ENCODE data around the gene MT1E.
"Not testable (repeated sequence)": the region's sequence is repeated elsewhere in the genome, so short reads cannot be mapped to it uniquely, and the experiment has no call there.

The MT1E gene

GRCh38 chr16:56607675-56608042 lies 17.9 kb upstream of the MT1E start:
- no peak for DNase-seq

DNA sequence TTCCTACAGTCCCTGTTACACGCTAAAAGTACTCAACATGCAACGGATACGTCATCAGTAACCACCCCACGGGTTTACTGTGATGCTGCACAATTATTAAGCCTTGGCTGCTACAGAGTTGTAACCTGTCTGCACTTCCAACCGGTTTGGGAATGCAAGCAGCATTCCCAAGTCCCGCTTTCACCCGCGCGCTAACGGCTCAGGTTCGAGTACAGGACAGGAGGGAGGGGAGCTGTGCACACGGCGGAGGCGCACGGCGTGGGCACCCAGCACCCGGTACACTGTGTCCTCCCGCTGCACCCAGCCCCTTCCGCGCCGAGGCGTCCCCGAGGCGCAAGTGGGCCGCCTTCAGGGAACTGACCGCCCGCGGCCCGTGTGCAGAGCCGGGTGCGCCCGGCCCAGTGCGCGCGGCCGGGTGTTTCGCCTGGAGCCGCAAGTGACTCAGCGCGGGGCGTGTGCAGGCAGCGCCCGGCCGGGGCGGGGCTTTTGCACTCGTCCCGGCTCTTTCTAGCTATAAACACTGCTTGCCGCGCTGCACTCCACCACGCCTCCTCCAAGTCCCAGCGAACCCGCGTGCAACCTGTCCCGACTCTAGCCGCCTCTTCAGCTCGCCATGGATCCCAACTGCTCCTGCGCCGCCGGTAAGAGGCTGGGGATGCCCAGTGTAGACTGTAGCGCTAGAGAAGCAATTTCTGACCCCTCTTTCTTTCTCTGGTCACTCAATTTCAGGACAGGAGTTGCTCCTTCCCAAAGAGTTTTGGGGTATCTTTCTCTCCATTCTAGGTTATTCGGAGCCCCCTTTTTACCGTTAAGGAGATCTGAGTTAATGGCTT lies 17.3 kb upstream of the MT1E start, which contains the start of gene MT2A:
MT2A (plus strand) TSS at position 542 of the 833 bp plus-strand sequence; CDS start at position 614, 72 bp downstream.
- DNase-seq = peak; percentile 92

- DNase-seq = no peak
These were observed 16.6 kb upstream of the MT1E start for GRCh38 chr16:56608876-56609462.

DNA sequence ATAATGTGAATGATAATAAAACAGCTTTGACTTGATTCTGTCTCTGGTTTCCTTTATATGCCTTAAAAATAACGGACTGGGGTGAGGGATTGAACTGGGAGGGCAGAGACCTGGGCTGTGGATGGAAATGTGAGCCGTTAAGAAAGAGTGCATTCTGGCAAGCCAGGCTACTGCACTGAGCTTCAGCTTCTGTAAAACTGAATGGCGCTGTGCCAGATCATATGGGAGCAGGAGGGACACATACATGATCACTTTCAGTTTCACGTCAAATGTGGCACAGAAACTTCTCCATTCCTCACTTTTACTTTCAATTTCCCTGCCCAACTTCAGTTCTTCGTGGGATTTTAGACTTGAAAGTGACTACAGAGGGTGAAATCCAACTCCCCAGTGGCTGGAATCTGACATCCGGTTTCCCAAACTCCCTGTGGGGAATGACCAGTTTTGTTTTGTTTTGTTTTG lies 16.1 kb upstream of the MT1E start:
- DNase-seq = no peak

DNA sequence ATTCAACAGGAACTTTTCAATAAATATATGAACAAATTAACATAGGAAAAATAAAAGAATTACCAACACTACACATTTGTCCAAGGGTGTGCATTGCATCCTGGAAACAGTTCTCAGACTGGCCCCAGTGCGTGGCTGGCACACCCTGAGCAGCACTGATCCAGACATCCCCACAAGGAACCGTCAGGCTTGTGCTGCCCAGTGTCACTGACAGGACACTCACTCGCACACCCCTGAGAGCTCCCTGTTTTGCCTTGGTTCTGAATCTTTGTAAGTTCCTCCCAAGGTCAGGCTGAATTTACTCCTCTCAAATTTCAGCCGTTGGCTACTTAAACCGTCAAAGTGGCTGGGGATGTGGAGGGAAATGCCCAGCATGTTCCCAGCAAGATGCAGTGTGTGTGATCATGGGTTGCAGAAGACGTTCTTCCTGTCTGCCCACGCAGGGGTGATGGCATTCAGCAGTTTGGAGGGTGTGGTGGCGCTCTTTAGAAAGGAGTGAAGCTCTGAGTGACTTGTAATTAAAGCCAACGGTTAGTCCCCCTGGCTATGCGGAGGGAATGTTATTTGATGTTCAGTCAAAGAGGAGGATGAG lies 15.5 kb upstream of the MT1E start:
- DNase-seq = no peak

DNA sequence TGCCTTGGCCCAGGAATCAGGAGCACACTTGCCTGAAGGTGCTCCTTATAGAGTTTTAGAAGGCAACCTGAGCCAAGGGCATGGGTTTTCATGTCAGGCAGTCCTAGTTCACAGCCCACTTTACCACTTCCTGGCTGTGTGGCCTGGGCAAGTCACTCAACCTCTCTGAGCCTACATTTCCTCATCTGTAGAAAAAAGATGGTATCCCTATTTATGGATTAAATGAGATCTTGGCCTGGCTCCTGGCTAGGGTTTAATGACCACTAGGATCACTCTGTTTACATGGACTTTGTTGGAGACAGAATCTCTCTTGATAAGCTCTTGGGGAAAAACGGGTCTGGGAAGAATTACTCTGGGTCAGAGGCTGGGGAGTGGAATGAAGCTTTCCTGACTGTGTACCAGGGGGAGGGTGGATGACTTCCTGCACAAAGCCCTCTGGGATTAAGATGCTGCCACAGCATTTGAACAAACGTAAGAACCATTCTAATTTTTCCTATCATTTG lies 14.9 kb upstream of the MT1E start:
- no peak for DNase-seq

GRCh38 chr16:56611281-56611833 lies 14.2 kb upstream of the MT1E start:
- no peak for DNase-seq

- DNase-seq = no peak
These were observed 11.9 kb upstream of the MT1E start for GRCh38 chr16:56613706-56614105.

DNA sequence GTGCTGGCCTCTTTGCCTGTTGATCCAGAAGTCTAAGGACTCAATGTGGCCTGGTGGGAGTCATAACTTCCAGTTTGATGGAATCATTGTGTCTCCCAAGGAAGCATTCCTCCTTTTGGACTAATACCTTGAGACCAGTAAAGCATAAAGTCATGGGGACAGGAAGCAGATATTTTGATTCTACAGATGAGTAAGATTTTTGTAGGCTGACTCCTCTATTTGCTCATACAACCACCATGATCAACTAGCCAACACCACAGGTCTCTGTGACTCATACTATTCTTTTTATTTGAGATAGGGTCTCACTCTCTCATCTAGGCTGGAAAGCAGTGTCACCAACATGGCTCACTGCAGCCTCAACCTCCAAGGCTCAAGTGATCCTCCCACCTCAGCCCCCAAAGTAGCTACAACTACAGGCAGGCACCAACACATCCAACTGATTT lies 11.0 kb upstream of the MT1E start:
- DNase-seq = no peak

GRCh38 chr16:56615353-56615752 lies 10.2 kb upstream of the MT1E start:
- DNase-seq = no peak

- DNase-seq = no peak
These were observed 8.9 kb upstream of the MT1E start for GRCh38 chr16:56616608-56617211.

- no peak for DNase-seq
These were observed 8.1 kb upstream of the MT1E start for GRCh38 chr16:56617212-56618085.

DNA sequence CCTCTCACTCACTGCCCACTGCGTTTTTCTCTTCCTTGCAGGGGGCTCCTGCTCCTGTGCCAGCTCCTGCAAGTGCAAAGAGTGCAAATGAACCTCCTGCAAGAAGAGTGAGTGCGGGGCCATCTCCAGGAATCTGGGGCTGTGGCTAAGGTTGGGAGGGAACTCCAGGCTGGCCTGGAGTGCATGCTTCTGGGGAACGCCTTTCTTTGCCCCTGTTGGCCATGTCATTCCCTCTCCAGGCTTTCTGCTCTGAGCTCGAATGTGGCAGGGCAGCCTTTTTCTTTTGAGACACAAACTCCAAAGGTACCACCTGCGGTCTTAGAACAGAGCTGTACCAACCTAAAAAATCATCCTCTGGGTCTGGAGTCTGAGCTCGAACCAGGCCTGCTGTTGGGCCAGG lies 7.4 kb upstream of the MT1E start:
- DNase-seq = no peak

GRCh38 chr16:56620339-56620897 lies 5.2 kb upstream of the MT1E start:
- no peak for DNase-seq

DNA sequence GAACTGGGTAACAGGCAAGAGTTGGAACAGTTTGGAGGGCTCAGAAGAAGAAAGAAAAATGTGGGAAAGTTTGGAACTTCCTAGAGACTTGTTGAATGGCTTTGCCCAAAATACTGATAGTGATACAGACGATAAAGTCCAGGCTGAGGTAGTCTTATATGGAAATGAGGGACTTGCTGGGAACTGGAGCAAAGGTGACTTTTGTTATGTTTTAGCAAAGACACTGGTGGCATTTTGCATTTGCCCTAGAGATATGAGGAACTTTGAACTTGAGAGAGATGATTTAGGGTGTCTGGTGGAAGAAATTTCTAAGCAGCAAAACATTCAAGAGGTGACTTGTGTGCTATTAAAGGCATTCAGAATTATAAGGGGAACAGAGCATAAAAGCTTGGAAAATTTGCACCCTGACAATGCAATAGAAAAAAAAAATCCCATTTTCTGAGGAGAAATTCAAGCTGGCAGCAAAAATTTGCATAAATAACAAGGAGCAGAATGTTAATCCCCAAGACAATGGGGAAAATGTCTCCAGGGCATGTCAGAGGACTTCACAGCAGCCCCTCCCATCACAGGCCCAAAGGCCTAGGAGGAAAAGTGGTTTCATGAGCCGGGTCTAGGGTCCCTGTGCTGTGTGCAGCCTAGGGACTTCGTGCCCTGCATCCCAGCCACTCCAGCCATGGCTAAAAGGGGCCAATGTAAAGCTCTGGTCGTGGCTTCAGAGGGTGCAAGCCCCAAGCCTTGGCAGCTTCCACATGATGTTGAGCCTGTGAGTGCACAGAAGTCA lies 3.7 kb upstream of the MT1E start:
- DNase-seq = not testable (repeated sequence)

DNA sequence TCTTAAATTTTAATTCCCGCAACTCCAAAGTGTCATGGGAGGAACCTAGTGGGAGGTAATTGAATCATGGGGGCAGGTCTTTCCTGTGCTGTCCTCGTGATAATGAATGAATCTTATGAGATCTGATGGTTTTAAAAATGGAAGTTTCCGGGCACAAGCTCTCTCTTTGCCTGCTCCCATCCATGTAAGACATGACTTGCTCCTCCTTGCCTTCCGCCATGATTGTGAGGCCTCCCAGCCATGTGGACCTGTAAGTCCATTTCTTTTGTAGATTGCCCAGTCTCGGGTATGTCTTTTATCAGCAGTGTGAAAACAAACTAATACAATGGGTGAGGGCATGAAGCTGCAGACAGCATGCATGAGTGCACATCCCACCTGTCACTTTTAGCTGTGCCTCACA lies 2.4 kb upstream of the MT1E start:
- not testable (repeated sequence) for DNase-seq

GRCh38 chr16:56623637-56624036 lies 1.9 kb upstream of the MT1E start:
- DNase-seq = no peak

GRCh38 chr16:56625943-56626654 lies 518 bp downstream of the MT1E start:
- DNase-seq = no peak

GRCh38 chr16:56626685-56627084 lies 1.1 kb downstream of the MT1E start:
- no peak for DNase-seq
